GM21367 (cell line): ENCODE data around the gene PHF14.
"Not testable (repeated sequence)": the region's sequence is repeated elsewhere in the genome, so short reads cannot be mapped to it uniquely, and the experiment has no call there.

Experiments
- ATAC-seq: cut with Tn5 transposase; IDR thresholded peaks from one replicate; pipeline ENCODE4 v1.9.1; 2021; ENCODE audit not compliant: unreplicated experiment

Gene PHF14

GRCh38 chr7:10973061-10973941, at the start of gene PHF14:
TSS of gene PHF14 (plus strand) at chr7:10973872. CDS start at chr7:10974324, 452 bp downstream.
- peak; percentile 97 for ATAC-seq

- ATAC-seq = no peak
Observed at GRCh38 chr7:10924370-10924769, 49.3 kb upstream of the PHF14 start.

GRCh38 chr7:10928203-10928602, 45.5 kb upstream of the PHF14 start:
- ATAC-seq = not testable (repeated sequence)

GRCh38 chr7:10930551-10930950, 43.1 kb upstream of the PHF14 start:
- no peak for ATAC-seq

- no peak for ATAC-seq
Observed at GRCh38 chr7:10931161-10931560, 42.5 kb upstream of the PHF14 start.

GRCh38 chr7:10934292-10934691, 39.4 kb upstream of the PHF14 start:
- no peak for ATAC-seq

GRCh38 chr7:10939237-10939910, 34.3 kb upstream of the PHF14 start:
- peak; percentile 21 for ATAC-seq

- ATAC-seq = peak; percentile 90
Observed at GRCh38 chr7:10939911-10940703, 33.6 kb upstream of the PHF14 start.

- ATAC-seq = no peak
Observed at GRCh38 chr7:10940704-10941355, 32.8 kb upstream of the PHF14 start.

GRCh38 chr7:10950494-10950893, 23.2 kb upstream of the PHF14 start:
- no peak for ATAC-seq

GRCh38 chr7:10950974-10951578, 22.6 kb upstream of the PHF14 start:
- ATAC-seq = not testable (repeated sequence)

- ATAC-seq = no peak
Observed at GRCh38 chr7:10952588-10952987, 21.1 kb upstream of the PHF14 start.

- ATAC-seq = not testable (repeated sequence)
Observed at GRCh38 chr7:10953078-10953750, 20.5 kb upstream of the PHF14 start.

GRCh38 chr7:10956528-10956927, 17.1 kb upstream of the PHF14 start:
- ATAC-seq = no peak

GRCh38 chr7:10960242-10960641, 13.4 kb upstream of the PHF14 start:
- not testable (repeated sequence) for ATAC-seq

- ATAC-seq = not testable (repeated sequence)
Observed at GRCh38 chr7:10965016-10965415, 8.7 kb upstream of the PHF14 start.

- ATAC-seq = no peak
Observed at GRCh38 chr7:10972174-10972573, 1.5 kb upstream of the PHF14 start.

GRCh38 chr7:10973942-10974911, 555 bp downstream of the PHF14 start:
- peak; percentile 22 for ATAC-seq

GRCh38 chr7:10977113-10977512, 3.4 kb downstream of the PHF14 start:
- ATAC-seq = no peak
